ENCODE measurements around the gene TOB1. TPM values are rescaled to one million over a fixed set of nuclear protein-coding genes. Genes with fewer than 3 reads are reported as not detected.

TOB1 gene
- total RNA-seq, 2 experiments from 2014 or later, result 419 to 449 TPM

DNA sequence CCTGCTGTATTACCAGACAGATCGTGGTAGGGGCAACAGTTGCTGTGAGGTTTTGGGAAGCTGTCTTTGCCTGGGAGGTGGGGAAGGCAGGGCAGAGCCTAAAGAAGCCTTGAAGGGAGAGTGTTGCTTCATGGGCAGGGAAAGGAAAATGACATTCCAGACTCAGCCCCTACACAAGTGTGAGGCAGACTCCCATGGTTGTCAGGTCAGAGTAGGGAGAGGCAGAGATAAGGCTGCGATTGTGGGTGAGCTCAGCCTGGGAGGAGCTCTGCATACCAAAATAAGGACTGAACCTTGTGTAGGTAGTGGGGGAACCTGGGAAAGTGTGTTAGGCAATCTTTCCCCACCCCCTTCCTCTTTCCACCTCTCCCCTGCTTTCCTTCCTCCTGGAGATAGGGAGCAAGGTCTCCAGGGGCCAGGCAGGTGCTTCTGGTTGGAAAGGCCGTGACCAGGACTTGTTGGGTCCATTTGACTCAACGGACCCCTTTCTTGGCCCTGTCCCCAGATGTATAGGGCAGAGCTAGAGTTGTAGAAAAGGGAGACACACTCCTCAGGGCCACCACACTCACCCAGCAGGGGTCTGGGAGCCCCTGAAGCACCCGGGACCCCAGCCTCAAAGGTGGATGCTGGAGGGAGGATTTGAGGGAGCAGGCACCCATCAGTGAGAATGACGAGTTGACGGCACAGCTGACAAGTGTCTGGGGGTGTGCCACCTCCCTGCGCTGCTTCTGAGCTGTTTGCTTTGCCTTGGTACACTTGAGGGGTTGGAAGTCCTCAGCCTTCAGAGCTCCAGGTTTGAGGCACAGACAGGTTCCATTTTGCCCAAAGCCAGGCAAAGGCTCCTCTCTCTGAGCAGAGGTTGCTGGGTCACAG lies 18.5 kb upstream of the TOB1 start:
- Histone ChIP-seq H3K9me3 (ENCODE audit: control insufficient read depth in 1 of 2, insufficient read depth in 1 of 2, low read length in 2 of 2) (peaks cover 0 to 4% of the 10 kb centered on the region in 2 experiments), H3K36me3 (ENCODE audit: insufficient read depth, low read length) (no peaks in the 10 kb centered on the region), H3K27ac (ENCODE audit: low read depth in 1 of 2, low read length in 2 of 2) (no peak overlapping the region), H3K4me1 (ENCODE audit: insufficient read depth, low read length) (peaks cover 37% of the 10 kb centered on the region), H3K27me3 (ENCODE audit: control insufficient read depth in 1 of 2, insufficient read depth in 2 of 2, low read length in 2 of 2) (no peaks in the 10 kb centered on the region), H3K4me3 (ENCODE audit: low read length) (no peak overlapping the region)
- peak overlapping the region; percentile 37 for H3K27ac Mint-ChIP-seq
- CTCF ChIA-PET, result interaction anchor here (1.2 to 1.7 kb wide), 3 partner anchors 12 to 32 kb away, joined by 3 to 5 read pairs (median 3); no protein-coding TSS in a partner anchor
- no peaks in the 10 kb centered on the region for H3K9me3 Mint-ChIP-seq
- ATAC-seq (ENCODE audit: poor library complexity) (no peak), DNase-seq (no peak)
- TF ChIP-seq, protein P1, sequence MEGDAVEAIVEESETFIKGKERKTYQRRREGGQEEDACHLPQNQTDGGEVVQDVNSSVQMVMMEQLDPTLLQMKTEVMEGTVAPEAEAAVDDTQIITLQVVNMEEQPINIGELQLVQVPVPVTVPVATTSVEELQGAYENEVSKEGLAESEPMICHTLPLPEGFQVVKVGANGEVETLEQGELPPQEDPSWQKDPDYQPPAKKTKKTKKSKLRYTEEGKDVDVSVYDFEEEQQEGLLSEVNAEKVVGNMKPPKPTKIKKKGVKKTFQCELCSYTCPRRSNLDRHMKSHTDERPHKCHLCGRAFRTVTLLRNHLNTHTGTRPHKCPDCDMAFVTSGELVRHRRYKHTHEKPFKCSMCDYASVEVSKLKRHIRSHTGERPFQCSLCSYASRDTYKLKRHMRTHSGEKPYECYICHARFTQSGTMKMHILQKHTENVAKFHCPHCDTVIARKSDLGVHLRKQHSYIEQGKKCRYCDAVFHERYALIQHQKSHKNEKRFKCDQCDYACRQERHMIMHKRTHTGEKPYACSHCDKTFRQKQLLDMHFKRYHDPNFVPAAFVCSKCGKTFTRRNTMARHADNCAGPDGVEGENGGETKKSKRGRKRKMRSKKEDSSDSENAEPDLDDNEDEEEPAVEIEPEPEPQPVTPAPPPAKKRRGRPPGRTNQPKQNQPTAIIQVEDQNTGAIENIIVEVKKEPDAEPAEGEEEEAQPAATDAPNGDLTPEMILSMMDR (IDR thresholded peaks at IDR 0.05), result no peak
- H3K4me1 Mint-ChIP-seq (ENCODE audit: low read depth), result peaks cover 50% of the 10 kb centered on the region
- intact Hi-C loops (cut with DNase I, micrococcal nuclease), result no loop called here
- no peaks in the 10 kb centered on the region for H3K36me3 Mint-ChIP-seq (ENCODE audit: low read depth)
- POLR2A ChIA-PET, result interaction anchor here (1.0 to 11.1 kb wide), 4 partner anchors 13 to 46 kb away, joined by 4 to 125 read pairs (median 5); partner anchors contain the start of gene TOB1
- H3K4me3 Mint-ChIP-seq, result no peak overlapping the region
- H3K27me3 Mint-ChIP-seq, result no peaks in the 10 kb centered on the region

DNA sequence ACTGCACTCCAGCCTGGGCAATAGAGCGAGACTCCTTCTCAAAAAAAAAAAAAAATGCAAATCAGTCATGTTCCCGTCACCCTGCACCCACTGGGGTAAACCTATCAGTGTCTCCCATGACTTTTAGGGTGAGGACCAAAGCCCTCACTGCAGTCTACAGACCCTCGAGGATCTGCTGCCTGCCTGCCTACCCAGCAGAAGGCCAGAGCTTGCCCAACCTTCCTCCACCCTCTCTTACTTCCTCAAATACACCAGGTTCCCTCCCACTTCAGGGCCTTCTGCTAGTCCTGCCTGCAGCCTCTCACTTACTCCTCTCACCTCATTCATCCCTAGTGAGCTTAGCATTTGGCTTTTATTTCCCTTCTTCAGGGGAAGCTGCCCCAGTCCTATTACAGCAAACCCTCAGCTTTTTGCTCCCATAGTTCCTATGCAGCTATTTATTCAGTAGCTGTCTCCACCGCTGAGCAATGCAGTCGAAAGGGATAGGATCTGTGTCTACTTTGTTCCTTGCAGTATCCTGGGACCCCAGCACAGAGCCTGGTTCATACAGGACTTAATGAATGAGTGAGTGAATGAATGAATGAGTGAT lies 17.8 kb upstream of the TOB1 start:
- Mint-ChIP-seq H3K27ac (peak overlapping the region; percentile 37), H3K9me3 (no peaks in the 10 kb centered on the region), H3K27me3 (no peaks in the 10 kb centered on the region), H3K36me3 (ENCODE audit: low read depth) (no peaks in the 10 kb centered on the region), H3K4me3 (no peak overlapping the region), H3K4me1 (ENCODE audit: low read depth) (peaks cover 50% of the 10 kb centered on the region)
- H3K27ac ChIP-seq (ENCODE audit: low read depth in 1 of 2, low read length in 2 of 2), result no peak overlapping the region
- TF ChIP-seq, protein P1 (IDR thresholded peaks at IDR 0.05), result no peak
- intact Hi-C loops (cut with DNase I, micrococcal nuclease), result no loop called here
- H3K27me3 ChIP-seq (ENCODE audit: control insufficient read depth in 1 of 2, insufficient read depth in 2 of 2, low read length in 2 of 2), result no peaks in the 10 kb centered on the region
- DNase-seq (peak in 2 of 14 experiments; percentile 31 to 41), ATAC-seq (ENCODE audit: poor library complexity) (no peak)
- ChIA-PET POLR2A (interaction anchor here (1.0 to 11.1 kb wide), 4 partner anchors 12 to 47 kb away, joined by 4 to 125 read pairs (median 5); partner anchors contain the start of gene TOB1), CTCF (interaction anchor here (1.2 to 1.7 kb wide), 2 partner anchors 14 to 32 kb away, joined by 3 to 5 read pairs; no protein-coding TSS in a partner anchor)
- no peaks in the 10 kb centered on the region for H3K36me3 ChIP-seq (ENCODE audit: insufficient read depth, low read length)
- H3K4me1 ChIP-seq (ENCODE audit: insufficient read depth, low read length), result peaks cover 37% of the 10 kb centered on the region
- H3K4me3 ChIP-seq (ENCODE audit: low read length), result no peak overlapping the region
- peaks cover 0 to 4% of the 10 kb centered on the region in 2 experiments for H3K9me3 ChIP-seq (ENCODE audit: control insufficient read depth in 1 of 2, insufficient read depth in 1 of 2, low read length in 2 of 2)

DNA sequence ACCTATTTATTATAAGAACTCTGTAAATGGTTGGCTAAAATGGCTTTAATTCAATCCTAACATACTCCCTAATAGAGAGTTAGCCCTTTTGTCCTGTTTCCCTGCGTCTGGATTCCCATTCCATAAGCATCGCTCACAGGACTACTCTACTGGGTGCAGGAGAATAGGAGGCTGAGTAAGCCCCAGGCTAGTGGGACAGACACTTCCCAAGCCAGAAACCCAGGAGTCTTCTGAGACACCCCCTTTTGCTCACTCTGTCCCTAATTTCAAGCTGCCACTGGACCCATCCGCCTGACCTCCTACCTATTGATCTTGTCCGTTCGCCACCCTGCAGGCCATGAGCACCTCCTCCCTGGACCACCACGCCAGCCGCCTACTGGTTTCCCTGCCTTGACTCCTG lies 16.7 kb upstream of the TOB1 start:
- TF ChIP-seq, protein P1 (IDR thresholded peaks at IDR 0.05), result no peak
- POLR2A ChIA-PET, result interaction anchor here (1.1 to 11.1 kb wide), 2 partner anchors 17 to 22 kb away, joined by 3 to 125 read pairs; partner anchors contain the start of gene TOB1
- ATAC-seq (ENCODE audit: poor library complexity) (no peak), DNase-seq (no peak)
- Mint-ChIP-seq H3K9me3 (no peaks in the 10 kb centered on the region), H3K27ac (no peak overlapping the region), H3K4me1 (ENCODE audit: low read depth) (peaks cover 48% of the 10 kb centered on the region), H3K36me3 (ENCODE audit: low read depth) (no peaks in the 10 kb centered on the region), H3K4me3 (no peak overlapping the region), H3K27me3 (no peaks in the 10 kb centered on the region)
- CTCF ChIA-PET, result interaction anchor here (1.1 kb wide), 1 partner anchor 30 kb away, joined by 3 read pairs; no protein-coding TSS in a partner anchor
- peaks cover 0 to 4% of the 10 kb centered on the region in 2 experiments for H3K9me3 ChIP-seq (ENCODE audit: control insufficient read depth in 1 of 2, insufficient read depth in 1 of 2, low read length in 2 of 2)
- peaks cover 32% of the 10 kb centered on the region for H3K4me1 ChIP-seq (ENCODE audit: insufficient read depth, low read length)
- H3K36me3 ChIP-seq (ENCODE audit: insufficient read depth, low read length), result no peaks in the 10 kb centered on the region
- no peak overlapping the region for H3K4me3 ChIP-seq (ENCODE audit: low read length)
- H3K27me3 ChIP-seq (ENCODE audit: control insufficient read depth in 1 of 2, insufficient read depth in 2 of 2, low read length in 2 of 2), result no peaks in the 10 kb centered on the region
- H3K27ac ChIP-seq (ENCODE audit: low read depth in 1 of 2, low read length in 2 of 2), result no peak overlapping the region
- intact Hi-C loops (cut with DNase I, micrococcal nuclease), result no loop called here
